Measurements from ENCODE around the gene KCNK4. TPM values are rescaled to one million over a fixed set of nuclear protein-coding genes. Genes with fewer than 3 reads are reported as not detected.

Gene KCNK4
- total RNA-seq, 2 donors from 2014 or later, result not detected

- no peak for DNase-seq
- intact Hi-C loops (cut with DNase I), result no loop called here
Measured at GRCh38 chr11:64259533-64260067, 31.5 kb upstream of the KCNK4 start.

GRCh38 chr11:64260147-64260708 lies 30.9 kb upstream of the KCNK4 start:
- no peak for ATAC-seq
- H3K4me1 ChIP-seq, result no peaks in the 10 kb centered on the region
- DNase-seq, result no peak
- H3K36me3 ChIP-seq (replicated peaks in 1 of 2; ENCODE audit: insufficient read depth in 1 of 2, low read depth in 2 of 2), result no peaks in the 10 kb centered on the region
- H3K9me3 ChIP-seq, result no peaks in the 10 kb centered on the region
- no peak overlapping the region for H3K4me3 ChIP-seq
- intact Hi-C loops (cut with DNase I), result no loop called here
- WGBS, 2 donors, result 92 to 97% methylated on average over 5 to 6 of the region's 6 CpGs
- no peaks in the 10 kb centered on the region for H3K27me3 ChIP-seq
- H3K27ac ChIP-seq, result no peak overlapping the region
- TF ChIP-seq POLR2A (IDR thresholded peaks at IDR 0.05) (no peak), CTCF (IDR thresholded peaks at IDR 0.05) (no peak)

More at GRCh38 chr11:64259533-64260067, 31.5 kb upstream of the KCNK4 start:
- ATAC-seq, result no peak
- TF ChIP-seq CTCF (IDR thresholded peaks at IDR 0.05) (no peak), POLR2A (IDR thresholded peaks at IDR 0.05) (no peak)
- no peaks in the 10 kb centered on the region for H3K27me3 ChIP-seq
- H3K27ac ChIP-seq, result no peak overlapping the region
- no peaks in the 10 kb centered on the region for H3K4me1 ChIP-seq
- H3K9me3 ChIP-seq, result no peaks in the 10 kb centered on the region
- H3K36me3 ChIP-seq (replicated peaks in 1 of 2; ENCODE audit: insufficient read depth in 1 of 2, low read depth in 2 of 2), result no peaks in the 10 kb centered on the region
- WGBS, 2 donors, result 81 to 82% methylated on average over 4 of the region's 4 CpGs
- no peak overlapping the region for H3K4me3 ChIP-seq

GRCh38 chr11:64261556-64262080 lies 29.5 kb upstream of the KCNK4 start:
- ATAC-seq, result no peak

GRCh38 chr11:64262271-64263002 lies 28.7 kb upstream of the KCNK4 start:
- no peaks in the 10 kb centered on the region for H3K4me1 ChIP-seq
- H3K27me3 ChIP-seq, result no peaks in the 10 kb centered on the region
- no peaks in the 10 kb centered on the region for H3K9me3 ChIP-seq
- WGBS, 2 donors, result 93% methylated on average over 36 to 42 of the region's 42 CpGs
- intact Hi-C loops (cut with DNase I), result no loop called here
- H3K36me3 ChIP-seq (replicated peaks in 1 of 2; ENCODE audit: insufficient read depth in 1 of 2, low read depth in 2 of 2), result no peaks in the 10 kb centered on the region
- DNase-seq (no peak), ATAC-seq (no peak)
- no peak overlapping the region for H3K27ac ChIP-seq
- no peak overlapping the region for H3K4me3 ChIP-seq
- no peak for TF ChIP-seq POLR2A (IDR thresholded peaks at IDR 0.05)
- TF ChIP-seq CTCF (IDR thresholded peaks at IDR 0.05), result no peak

More at GRCh38 chr11:64261556-64262080, 29.5 kb upstream of the KCNK4 start:
- no peak for TF ChIP-seq CTCF (IDR thresholded peaks at IDR 0.05)
- TF ChIP-seq POLR2A (IDR thresholded peaks at IDR 0.05), result no peak
- H3K27me3 ChIP-seq, result no peaks in the 10 kb centered on the region
- H3K36me3 ChIP-seq (replicated peaks in 1 of 2; ENCODE audit: insufficient read depth in 1 of 2, low read depth in 2 of 2), result no peaks in the 10 kb centered on the region
- DNase-seq, result no peak
- H3K4me3 ChIP-seq, result no peak overlapping the region
- H3K4me1 ChIP-seq, result no peaks in the 10 kb centered on the region
- no peaks in the 10 kb centered on the region for H3K9me3 ChIP-seq
- intact Hi-C loops (cut with DNase I), result no loop called here
- no peak overlapping the region for H3K27ac ChIP-seq
- 85 to 90% methylated on average over 12 to 16 of the region's 18 CpGs for WGBS, 2 donors
